ENCODE measurements around the gene ERG28.

Gene ERG28

GRCh38 chr14:75625034-75625433, 35.6 kb downstream of the ERG28 start (continued):
- TF ChIP-seq ZBTB49 (tag by site-specific recombination; IDR thresholded peaks at IDR 0.05; ENCODE audit: low read depth) (no peak), ZNF843 (tag by site-specific recombination; IDR thresholded peaks at IDR 0.05) (no peak)

DNA sequence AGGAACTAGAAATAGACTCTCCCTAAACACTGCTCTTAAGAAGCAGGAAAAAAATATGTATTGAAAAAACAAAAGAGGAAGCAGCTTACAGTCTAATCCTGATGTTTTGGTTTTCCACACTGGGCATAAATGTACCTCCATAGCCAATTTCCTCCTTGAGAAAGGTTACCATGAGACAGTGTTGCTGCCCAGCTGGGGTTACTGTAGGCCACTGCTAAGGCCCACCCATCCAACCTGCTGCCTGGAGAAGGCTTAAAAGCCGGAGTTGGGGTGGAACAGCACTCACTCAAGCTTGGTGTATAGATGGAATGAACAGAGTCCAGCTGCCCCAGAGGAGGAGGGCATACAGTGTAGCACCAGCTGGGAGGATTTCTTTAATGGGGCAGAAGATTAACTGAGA, 41.1 kb downstream of the ERG28 start:
- POLR2A ChIA-PET: no interaction called here
- no peaks in the 10 kb centered on the region for H3K9me3 ChIP-seq (ENCODE audit: control insufficient read depth, insufficient read depth, low read depth, low read length)
- H3K4me1 ChIP-seq (ENCODE audit: control insufficient read depth, insufficient read depth, low read length): no peaks in the 10 kb centered on the region
- H3K4me3 ChIP-seq (ENCODE audit: low read depth, low read length): no peak overlapping the region
- no peak overlapping the region for H3K27ac ChIP-seq (ENCODE audit: extremely low read depth, low read depth, low read length)
- TF ChIP-seq GLI2 (tag by site-specific recombination; IDR thresholded peaks at IDR 0.05; ENCODE audit: borderline replicate concordance, low read depth): no peak
- no peak for TF ChIP-seq ZNF311 (tag by site-specific recombination; IDR thresholded peaks at IDR 0.05; ENCODE audit: borderline replicate concordance)
- H3K36me3 ChIP-seq (ENCODE audit: control insufficient read depth in 2 of 2, insufficient read depth in 1 of 2, low read length in 2 of 2): no peaks in the 10 kb centered on the region
- CTCF ChIA-PET: interaction anchor here (0.6 to 1.1 kb wide), 2 partner anchors 42 to 1118 kb away, joined by 3 read pairs; no protein-coding TSS in a partner anchor

DNA sequence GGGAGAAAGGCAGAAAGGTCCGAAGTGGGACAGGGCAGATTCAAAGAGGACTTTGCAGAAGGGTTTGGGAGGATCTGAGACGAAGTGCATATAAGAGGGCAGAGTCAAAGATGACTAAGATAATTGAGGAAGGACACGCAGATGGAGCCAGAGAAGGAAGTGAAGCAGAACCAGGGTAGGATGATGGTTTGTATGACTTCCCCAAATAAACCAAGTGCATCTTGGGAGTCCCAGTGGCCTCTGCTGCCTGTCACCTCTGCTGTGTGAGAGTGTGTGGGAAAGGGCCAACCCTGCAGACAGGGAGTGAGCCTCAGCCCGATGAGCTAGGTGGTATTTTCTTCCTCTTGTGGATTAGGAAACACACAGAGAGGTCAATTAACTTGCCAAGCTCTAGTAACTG, 45.5 kb downstream of the ERG28 start:
- Histone ChIP-seq H3K36me3 (ENCODE audit: control insufficient read depth in 2 of 2, insufficient read depth in 1 of 2, low read length in 2 of 2) (no peaks in the 10 kb centered on the region), H3K9me3 (ENCODE audit: control insufficient read depth, insufficient read depth, low read depth, low read length) (no peaks in the 10 kb centered on the region), H3K27ac (ENCODE audit: extremely low read depth, low read depth, low read length) (no peak overlapping the region), H3K4me1 (ENCODE audit: control insufficient read depth, insufficient read depth, low read length) (no peaks in the 10 kb centered on the region), H3K4me3 (ENCODE audit: low read depth, low read length) (no peak overlapping the region)
- TF ChIP-seq CTCF (tag by site-specific recombination; IDR thresholded peaks at IDR 0.05): no peak
- TF ChIP-seq SALL2 (tag by site-specific recombination; IDR thresholded peaks at IDR 0.05; ENCODE audit: borderline replicate concordance): no peak
- no peak for TF ChIP-seq ZNF830 (tag by site-specific recombination; IDR thresholded peaks at IDR 0.05; ENCODE audit: low read depth)
- no peak for TF ChIP-seq MEIS1 (CRISPR knock-in tag; IDR thresholded peaks at IDR 0.05; ENCODE audit: borderline replicate concordance)
- TF ChIP-seq ZNF140 (tag by site-specific recombination; IDR thresholded peaks at IDR 0.05): no peak
- no peak for TF ChIP-seq YY1 (tag by site-specific recombination; IDR thresholded peaks at IDR 0.05)
- TF ChIP-seq ZNF174 (tag by site-specific recombination; IDR thresholded peaks at IDR 0.05): no peak
- TF ChIP-seq AEBP2 (tag by site-specific recombination; IDR thresholded peaks at IDR 0.05; ENCODE audit: borderline replicate concordance): no peak
- TF ChIP-seq, protein P1, sequence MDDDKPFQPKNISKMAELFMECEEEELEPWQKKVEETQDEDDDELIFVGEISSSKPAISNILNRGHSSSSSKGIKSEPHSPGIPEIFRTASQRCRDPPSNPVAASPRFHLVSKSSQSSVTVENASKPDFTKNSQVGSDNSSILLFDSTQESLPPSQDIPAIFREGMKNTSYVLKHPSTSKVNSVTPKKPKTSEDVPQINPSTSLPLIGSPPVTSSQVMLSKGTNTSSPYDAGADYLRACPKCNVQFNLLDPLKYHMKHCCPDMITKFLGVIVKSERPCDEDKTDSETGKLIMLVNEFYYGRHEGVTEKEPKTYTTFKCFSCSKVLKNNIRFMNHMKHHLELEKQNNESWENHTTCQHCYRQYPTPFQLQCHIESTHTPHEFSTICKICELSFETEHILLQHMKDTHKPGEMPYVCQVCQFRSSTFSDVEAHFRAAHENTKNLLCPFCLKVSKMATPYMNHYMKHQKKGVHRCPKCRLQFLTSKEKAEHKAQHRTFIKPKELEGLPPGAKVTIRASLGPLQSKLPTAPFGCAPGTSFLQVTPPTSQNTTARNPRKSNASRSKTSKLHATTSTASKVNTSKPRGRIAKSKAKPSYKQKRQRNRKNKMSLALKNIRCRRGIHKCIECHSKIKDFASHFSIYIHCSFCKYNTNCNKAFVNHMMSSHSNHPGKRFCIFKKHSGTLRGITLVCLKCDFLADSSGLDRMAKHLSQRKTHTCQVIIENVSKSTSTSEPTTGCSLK (tag by site-specific recombination; IDR thresholded peaks at IDR 0.05): no peak
- TF ChIP-seq GLI4 (tag by site-specific recombination; IDR thresholded peaks at IDR 0.05): no peak
- no peak for TF ChIP-seq ZSCAN5A (tag by site-specific recombination; IDR thresholded peaks at IDR 0.05)
- no peak for TF ChIP-seq ZNF366 (tag by site-specific recombination; conservative IDR thresholded peaks at IDR 0.05)
- no peak for TF ChIP-seq ZNF239 (tag by site-specific recombination; IDR thresholded peaks at IDR 0.05)
- no peak for TF ChIP-seq KLF16 (tag by site-specific recombination; IDR thresholded peaks at IDR 0.05)
- TF ChIP-seq ZBTB10 (tag by site-specific recombination; IDR thresholded peaks at IDR 0.05): no peak
- TF ChIP-seq ZNF701 (tag by site-specific recombination; IDR thresholded peaks at IDR 0.05): no peak
- no peak for TF ChIP-seq ZNF654 (tag by site-specific recombination; IDR thresholded peaks at IDR 0.05; ENCODE audit: low read depth)
- ChIA-PET POLR2A (no interaction called here), CTCF (no interaction called here)

All from HEK293 (cell line).